BLaER1 treated with 17β-estradiol and CSF1 and Interleukin-3, amounts not matched to agents 10 nM and 100 nM (cell line): ENCODE data around the gene TMA7.
A peak's percentile ranks its signal among the peaks of the same experiment; 100 is the strongest.

Experiments
- H3K27ac ChIP-seq, 11 experiments: shearing (Covaris generic); formaldehyde crosslinking; 2 replicates each; pipeline ENCODE4 v1.8.1; 2022
- H3K27me3 ChIP-seq, 11 experiments: shearing (Covaris generic); formaldehyde crosslinking; 2 replicates each; pipeline ENCODE4 v1.8.1; 2022
- H3K36me3 ChIP-seq, 11 experiments: shearing (Covaris generic); formaldehyde crosslinking; 2 replicates each; pipeline ENCODE4 v1.8.1; 2022
- H3K4me1 ChIP-seq, 10 experiments: shearing (Covaris generic); formaldehyde crosslinking; 2 replicates each; pipeline ENCODE4 v1.8.1; 2022
- H3K4me2 ChIP-seq, 11 experiments: shearing (Covaris generic); formaldehyde crosslinking; 2 replicates each; pipeline ENCODE4 v1.8.1; 2022
- H3K4me3 ChIP-seq, 10 experiments: shearing (Covaris generic); formaldehyde crosslinking; 2 replicates each; pipeline ENCODE4 v1.8.1; 2022
- H3K9ac ChIP-seq, 11 experiments: shearing (Covaris generic); formaldehyde crosslinking; 2 replicates each; pipeline ENCODE4 v1.8.1; 2022
- H3K9me3 ChIP-seq, 11 experiments: shearing (Covaris generic); formaldehyde crosslinking; replicated peaks in 1 of 11; 2 replicates each; pipeline ENCODE4 v1.8.1; 2022
- H4K20me1 ChIP-seq, 11 experiments: shearing (Covaris generic); formaldehyde crosslinking; 2 replicates each; pipeline ENCODE4 v1.8.1; 2022
- Cebpa-rat ChIP-seq, 11 experiments: shearing (Covaris generic); IDR thresholded peaks; 2 replicates each; pipeline ENCODE4 v1.8.1; 2022

The TMA7 gene

DNA sequence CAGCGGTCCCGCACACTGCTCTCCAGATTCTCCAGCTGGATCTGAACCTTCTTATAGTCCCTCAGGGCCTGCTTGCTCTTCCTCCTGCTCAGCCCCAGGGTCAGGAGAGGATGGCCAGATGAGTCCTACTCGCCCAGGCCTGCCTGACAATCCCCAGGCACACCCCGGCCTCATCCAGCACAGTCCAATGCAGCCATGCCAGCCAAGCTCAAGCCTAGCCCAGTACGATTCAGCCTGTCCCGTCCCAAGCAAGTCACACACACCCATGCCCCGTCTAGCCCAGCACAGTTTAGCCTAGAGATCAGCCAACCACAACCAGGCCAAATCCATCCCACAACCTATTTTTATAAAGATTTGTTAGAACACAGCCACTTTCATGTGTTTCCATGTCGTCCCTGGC is 27.0 kb upstream of the TMA7 start:
- Histone ChIP-seq H3K4me2 (no peak overlapping the region), H3K4me1 (no peaks in the 10 kb centered on the region; a peak in 1 of 20 replicates), H3K36me3 (peaks cover 86 to 100% (median 100%) of the 10 kb centered on the region in 11 experiments), H3K9ac (0 out of 22 replicates have a peak overlapping the region, but pooled peaks of 1 of the 11 experiments have one; percentile 24), H3K27ac (no peak overlapping the region), H3K9me3 (no peaks in the 10 kb centered on the region), H3K27me3 (no peaks in the 10 kb centered on the region), H4K20me1 (peaks cover 0 to 70% (median 11%) of the 10 kb centered on the region in 11 experiments; a peak in 13 of 22 replicates), H3K4me3 (no peak overlapping the region)
- TF ChIP-seq Cebpa-rat (IDR thresholded peaks at IDR 0.05), result no peak

DNA sequence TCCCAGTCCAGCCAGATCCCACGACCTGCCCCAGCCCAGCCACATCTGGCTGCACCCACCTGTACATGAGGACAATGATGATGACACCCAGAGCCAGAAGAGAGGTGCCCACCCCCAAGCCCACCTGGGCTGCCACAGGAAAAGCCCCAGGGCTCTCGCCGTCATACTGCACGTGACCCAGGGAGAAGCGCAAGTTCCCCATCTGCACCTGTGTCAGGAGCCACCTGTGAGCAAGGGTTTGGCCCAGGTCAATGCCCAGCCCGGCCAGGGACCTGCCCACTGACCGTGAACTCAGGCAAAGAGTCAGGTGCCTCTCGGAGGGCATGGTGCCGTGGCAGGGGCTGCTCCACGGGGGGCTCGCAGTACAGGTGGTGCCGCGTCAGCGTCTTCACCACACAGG is 26.4 kb upstream of the TMA7 start:
- Histone ChIP-seq H3K4me3 (no peak overlapping the region), H3K27me3 (no peaks in the 10 kb centered on the region), H3K4me1 (no peaks in the 10 kb centered on the region; a peak in 1 of 20 replicates), H3K9me3 (no peaks in the 10 kb centered on the region), H3K27ac (no peak overlapping the region), H3K9ac (peak overlapping the region in 1 of 11 experiments; percentile 24; a peak in 2 of 22 replicates), H4K20me1 (peaks cover 0 to 75% (median 14%) of the 10 kb centered on the region in 11 experiments; a peak in 14 of 22 replicates), H3K4me2 (no peak overlapping the region), H3K36me3 (peaks cover 91 to 100% (median 100%) of the 10 kb centered on the region in 11 experiments)
- TF ChIP-seq Cebpa-rat (IDR thresholded peaks at IDR 0.05), result no peak

DNA sequence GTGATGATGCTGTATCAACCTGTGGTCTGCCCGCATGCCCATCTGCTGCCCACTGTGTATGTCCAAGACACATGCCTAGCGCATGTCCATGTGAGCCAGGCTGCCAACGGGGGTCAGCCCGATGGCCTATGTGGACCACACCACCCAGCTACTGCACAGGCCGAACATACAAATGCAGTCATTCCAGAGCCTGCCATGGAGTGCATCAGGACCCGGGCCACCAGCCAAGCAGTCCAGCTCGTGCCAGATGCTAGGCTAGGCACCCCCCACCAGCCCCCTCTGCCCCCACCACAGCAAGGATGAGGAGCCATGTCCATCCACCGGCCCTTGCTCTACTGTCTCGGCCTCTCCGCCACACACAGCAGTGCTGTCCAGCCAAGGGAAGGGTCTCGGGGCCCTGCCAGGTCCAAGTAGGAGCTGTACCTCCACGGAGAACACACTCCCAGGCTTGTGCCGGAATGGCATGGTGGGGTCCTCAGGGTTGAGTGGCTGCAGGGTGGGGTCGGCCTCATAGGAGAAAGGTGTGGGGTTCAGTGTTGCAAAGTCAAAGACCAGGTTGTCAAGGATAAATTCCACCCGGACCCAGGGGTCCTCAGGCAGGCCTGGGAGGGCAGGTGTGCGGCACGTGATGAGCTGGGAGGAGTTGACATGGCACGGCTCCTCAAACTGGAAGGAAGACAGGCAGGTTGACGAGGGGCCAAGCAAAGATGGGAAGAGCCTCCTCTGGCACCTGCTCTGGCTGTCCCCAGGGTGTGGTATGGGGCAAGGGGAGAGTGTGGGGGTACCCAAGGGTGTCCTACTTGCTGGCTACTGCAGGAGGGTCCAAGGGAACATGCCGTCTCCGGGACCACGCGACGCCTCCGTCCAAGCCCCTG is 25.4 kb upstream of the TMA7 start:
- no peak overlapping the region for H3K4me2 ChIP-seq
- H3K4me3 ChIP-seq, result no peak overlapping the region
- H3K9me3 ChIP-seq, result no peaks in the 10 kb centered on the region
- H4K20me1 ChIP-seq, result peaks cover 0 to 85% (median 24%) of the 10 kb centered on the region in 11 experiments; a peak in 16 of 22 replicates
- no peaks in the 10 kb centered on the region for H3K27me3 ChIP-seq
- peaks cover 86 to 100% (median 100%) of the 10 kb centered on the region in 11 experiments for H3K36me3 ChIP-seq
- no peak overlapping the region for H3K27ac ChIP-seq
- peaks cover 0 to 4% (median 0%) of the 10 kb centered on the region in 10 experiments; a peak in 1 of 20 replicates for H3K4me1 ChIP-seq
- TF ChIP-seq Cebpa-rat (IDR thresholded peaks at IDR 0.05), result no peak
- H3K9ac ChIP-seq, result no peak overlapping the region

DNA sequence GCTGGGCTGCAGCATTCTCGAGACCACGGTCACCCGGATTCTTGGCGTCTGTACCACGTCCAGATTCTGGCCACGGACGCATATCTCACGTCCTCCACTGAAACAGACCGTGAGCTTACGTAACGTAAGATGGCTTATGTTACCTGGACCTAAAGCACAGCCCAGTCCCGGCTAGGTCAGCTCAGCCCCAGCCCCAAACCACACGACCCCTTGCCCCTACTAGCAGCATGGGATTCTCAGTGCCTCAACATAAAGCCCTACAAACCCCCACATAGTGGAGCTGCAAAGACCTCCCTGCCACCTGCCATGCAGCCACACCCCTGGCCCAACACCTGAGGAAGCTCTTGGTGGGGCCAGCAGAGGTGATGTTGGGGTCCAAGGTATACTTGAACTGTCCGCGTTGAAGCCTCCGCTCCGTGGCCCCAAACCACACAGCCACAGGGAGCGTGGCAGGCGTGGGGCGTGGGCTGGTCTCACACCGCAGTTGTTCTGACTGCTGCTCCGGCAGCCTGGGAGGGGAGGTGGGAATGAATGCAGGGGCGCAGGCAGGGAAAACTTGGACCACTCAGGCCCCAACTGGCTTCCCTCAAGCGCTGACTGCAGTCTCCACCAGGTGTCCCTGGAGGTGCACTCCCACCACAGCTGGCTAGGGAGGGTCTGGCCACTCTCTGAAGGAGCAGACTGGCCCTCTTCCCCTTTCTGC is 24.7 kb upstream of the TMA7 start:
- Histone ChIP-seq H3K9ac (no peak overlapping the region), H3K4me3 (no peak overlapping the region), H3K36me3 (peaks cover 80 to 100% (median 98%) of the 10 kb centered on the region in 11 experiments), H3K9me3 (no peaks in the 10 kb centered on the region), H3K4me1 (peaks cover 0 to 5% (median 0%) of the 10 kb centered on the region in 10 experiments; a peak in 1 of 20 replicates), H3K27me3 (no peaks in the 10 kb centered on the region), H3K4me2 (no peak overlapping the region), H3K27ac (no peak overlapping the region), H4K20me1 (peaks cover 0 to 84% (median 26%) of the 10 kb centered on the region in 11 experiments; a peak in 16 of 22 replicates)
- no peak for TF ChIP-seq Cebpa-rat (IDR thresholded peaks at IDR 0.05)

DNA sequence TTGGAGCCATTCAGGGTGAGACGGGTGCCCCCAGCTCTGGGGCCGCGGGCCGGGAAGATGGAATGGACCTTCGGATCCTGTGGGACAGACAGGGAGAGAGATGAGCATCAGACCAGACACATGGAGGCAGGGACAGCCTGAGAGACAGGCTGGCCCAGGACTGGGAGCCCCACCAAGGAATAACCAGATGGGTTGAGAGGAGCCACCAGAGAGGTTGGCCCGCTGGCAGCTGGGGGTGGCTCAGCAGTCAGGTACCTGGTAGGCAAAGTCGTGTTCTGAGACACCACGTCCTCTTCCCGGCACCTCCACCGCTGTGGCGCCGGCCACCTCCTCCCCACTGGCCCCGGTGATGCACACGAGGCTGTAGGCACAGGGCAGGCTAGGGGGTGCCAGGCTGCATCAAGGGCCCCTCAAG is 24.0 kb upstream of the TMA7 start:
- no peak overlapping the region for H3K4me3 ChIP-seq
- H3K27me3 ChIP-seq, result no peaks in the 10 kb centered on the region
- H3K27ac ChIP-seq, result no peak overlapping the region
- peaks cover 0 to 84% (median 33%) of the 10 kb centered on the region in 11 experiments; a peak in 18 of 22 replicates for H4K20me1 ChIP-seq
- TF ChIP-seq Cebpa-rat (IDR thresholded peaks at IDR 0.05), result no peak
- H3K4me2 ChIP-seq, result no peak overlapping the region
- H3K9me3 ChIP-seq, result no peaks in the 10 kb centered on the region
- H3K9ac ChIP-seq, result no peak overlapping the region
- H3K36me3 ChIP-seq, result peaks cover 75 to 100% (median 98%) of the 10 kb centered on the region in 11 experiments
- peaks cover 0 to 5% (median 0%) of the 10 kb centered on the region in 10 experiments; a peak in 1 of 20 replicates for H3K4me1 ChIP-seq

DNA sequence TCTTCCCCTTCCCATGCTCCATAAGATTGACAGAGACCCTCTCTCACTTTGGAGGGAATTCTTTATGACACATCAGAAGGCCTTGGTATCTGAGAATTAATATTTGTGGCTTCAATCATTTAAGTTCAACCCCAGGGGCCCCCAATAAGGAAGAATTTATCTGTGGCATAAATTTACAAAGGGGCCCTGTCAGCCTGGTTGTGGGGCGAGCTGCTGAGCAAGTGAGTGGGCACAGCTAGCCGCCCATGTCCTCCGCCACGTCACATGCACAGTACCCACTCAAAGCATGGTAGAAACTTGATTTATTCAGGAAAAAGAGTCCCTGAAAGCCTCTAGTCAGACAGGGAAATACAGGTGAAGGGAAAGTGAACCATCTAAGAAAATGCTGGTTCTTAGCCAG is 23.5 kb upstream of the TMA7 start:
- no peak for TF ChIP-seq Cebpa-rat (IDR thresholded peaks at IDR 0.05)
- no peaks in the 10 kb centered on the region for H3K9me3 ChIP-seq
- H4K20me1 ChIP-seq, result peaks cover 0 to 84% (median 37%) of the 10 kb centered on the region in 11 experiments; a peak in 18 of 22 replicates
- peaks cover 71 to 100% (median 98%) of the 10 kb centered on the region in 11 experiments for H3K36me3 ChIP-seq
- no peaks in the 10 kb centered on the region for H3K27me3 ChIP-seq
- H3K4me2 ChIP-seq, result no peak overlapping the region
- H3K4me1 ChIP-seq, result peaks cover 0 to 5% (median 0%) of the 10 kb centered on the region in 10 experiments; a peak in 2 of 20 replicates
- no peak overlapping the region for H3K4me3 ChIP-seq
- no peak overlapping the region for H3K27ac ChIP-seq
- H3K9ac ChIP-seq, result no peak overlapping the region

DNA sequence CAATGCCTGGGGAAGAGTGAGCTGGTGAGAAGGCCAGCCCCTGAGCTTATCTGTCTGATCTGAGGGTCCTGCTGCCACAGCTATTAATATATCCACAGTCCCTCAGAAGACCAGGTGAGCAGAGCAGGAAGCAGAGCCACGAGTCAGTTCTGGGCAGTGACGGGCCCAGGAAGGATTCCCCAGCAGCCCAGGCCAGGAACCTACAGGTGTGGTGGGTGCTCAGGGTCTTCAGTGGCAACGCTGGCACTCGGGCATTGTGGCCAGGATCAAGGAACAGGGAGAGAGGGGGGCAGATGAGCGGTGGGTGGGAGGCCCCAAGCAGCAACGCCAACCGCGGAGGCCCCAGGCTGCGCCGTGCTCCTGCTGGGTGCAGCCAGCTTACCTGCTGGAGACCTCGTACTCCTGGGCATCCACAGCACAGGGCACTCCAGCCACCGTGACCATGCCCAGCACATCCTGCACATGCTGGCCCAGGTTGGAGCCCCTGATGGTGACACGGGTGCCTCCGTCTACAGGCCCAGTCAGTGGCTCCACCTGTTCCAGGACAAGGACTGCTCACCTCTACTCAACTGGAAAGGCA is 22.4 kb upstream of the TMA7 start:
- no peak overlapping the region for H3K27ac ChIP-seq
- no peaks in the 10 kb centered on the region for H3K9me3 ChIP-seq
- peaks cover 3 to 13% (median 8%) of the 10 kb centered on the region in 10 experiments for H3K4me1 ChIP-seq
- no peaks in the 10 kb centered on the region for H3K27me3 ChIP-seq
- no peak for TF ChIP-seq Cebpa-rat (IDR thresholded peaks at IDR 0.05)
- H3K4me3 ChIP-seq, result no peak overlapping the region
- H3K9ac ChIP-seq, result no peak overlapping the region; a peak in 1 of 22 replicates
- peaks cover 0 to 87% (median 48%) of the 10 kb centered on the region in 11 experiments; a peak in 18 of 22 replicates for H4K20me1 ChIP-seq
- H3K36me3 ChIP-seq, result peaks cover 61 to 100% (median 95%) of the 10 kb centered on the region in 11 experiments
- no peak overlapping the region for H3K4me2 ChIP-seq

DNA sequence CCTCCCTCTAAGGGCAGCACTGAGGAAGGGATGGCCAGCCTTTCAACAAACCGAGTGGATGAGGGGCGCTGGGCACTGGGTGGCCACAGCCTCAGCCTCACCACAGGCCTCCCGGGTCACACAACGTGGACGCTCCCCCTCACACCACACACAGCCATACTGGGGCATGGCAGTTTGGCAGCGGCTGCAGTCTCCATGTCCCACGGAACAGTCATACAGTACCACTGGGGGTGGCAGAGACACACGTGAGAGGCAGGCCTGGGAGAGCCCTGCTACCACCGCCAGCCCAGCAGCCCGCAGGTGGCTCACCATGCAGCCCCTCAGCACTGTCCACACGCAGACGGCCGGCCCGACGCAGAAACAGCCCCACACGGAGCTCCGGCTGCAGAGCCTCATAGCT is 21.9 kb upstream of the TMA7 start:
- no peak for TF ChIP-seq Cebpa-rat (IDR thresholded peaks at IDR 0.05)
- peaks cover 8 to 18% (median 13%) of the 10 kb centered on the region in 10 experiments for H3K4me1 ChIP-seq
- peaks cover 0 to 87% (median 53%) of the 10 kb centered on the region in 11 experiments; a peak in 18 of 22 replicates for H4K20me1 ChIP-seq
- H3K4me3 ChIP-seq, result no peak overlapping the region
- H3K9ac ChIP-seq, result no peak overlapping the region
- peaks cover 55 to 99% (median 94%) of the 10 kb centered on the region in 11 experiments for H3K36me3 ChIP-seq
- no peaks in the 10 kb centered on the region for H3K27me3 ChIP-seq
- H3K9me3 ChIP-seq, result no peaks in the 10 kb centered on the region
- H3K4me2 ChIP-seq, result no peak overlapping the region
- H3K27ac ChIP-seq, result no peak overlapping the region
